DOHH2 (cell line): ENCODE measurements around the gene HEATR5A.

Experiments
- H3F3A ChIP-seq: fragments of 200-600 bp; sonication (generic), shearing (Covaris generic); 2 replicates; pipeline ENCODE4 v1.6.0; 2016; ENCODE audit warnings: antibody characterized with exemption, mild to moderate bottlenecking; ENCODE audit not compliant: control insufficient read depth, insufficient read depth
- H3K27ac ChIP-seq: fragments of 200-600 bp; sonication (generic); 2 replicates; pipeline ENCODE4 v1.5.1; 2014; ENCODE audit warnings: low read depth, mild to moderate bottlenecking, low read length, moderate library complexity
- H3K27me3 ChIP-seq: fragments of 200-600 bp; sonication (generic); 2 replicates; pipeline ENCODE4 v1.6.1; 2014; ENCODE audit warnings: mild to moderate bottlenecking, low read length, mixed read lengths; ENCODE audit not compliant: control insufficient read depth
- H3K36me3 ChIP-seq: fragments of 200-600 bp; sonication (generic); 2 replicates; pipeline ENCODE4 v1.6.1; 2014; ENCODE audit warnings: mild to moderate bottlenecking, low read length, moderate library complexity, mixed read lengths; ENCODE audit not compliant: control insufficient read depth
- H3K4me1 ChIP-seq: fragments of 200-600 bp; sonication (generic); 2 replicates; pipeline ENCODE4 v1.6.1; 2014; ENCODE audit warnings: mild to moderate bottlenecking, low read length, mixed read lengths; ENCODE audit not compliant: control insufficient read depth
- H3K4me2 ChIP-seq: fragments of 200-600 bp; sonication (generic); 2 replicates; pipeline ENCODE4 v1.6.0; 2014; ENCODE audit warnings: mild to moderate bottlenecking, low read length, moderate library complexity
- H3K4me3 ChIP-seq: fragments of 200-600 bp; sonication (generic); 2 replicates; pipeline ENCODE4 v1.5.1; 2014; ENCODE audit warnings: mild to moderate bottlenecking, low read length, mixed read lengths
- H3K79me2 ChIP-seq: fragments of 200-600 bp; sonication (generic); 2 replicates; pipeline ENCODE4 v1.6.1; 2014; ENCODE audit warnings: mild to moderate bottlenecking, low read length, mixed read lengths; ENCODE audit not compliant: control insufficient read depth
- H3K9me2 ChIP-seq: fragments of 200-600 bp; sonication (generic); replicated peaks from 2 replicates; pipeline ENCODE4 v1.6.1; 2014; ENCODE audit warnings: mild to moderate bottlenecking, low read length, mixed read lengths; ENCODE audit not compliant: control insufficient read depth
- H3K9me3 ChIP-seq: fragments of 200-600 bp; sonication (generic); 2 replicates; pipeline ENCODE4 v1.6.1; 2014; ENCODE audit warnings: antibody characterized with exemption, low read length, mixed read lengths; ENCODE audit not compliant: control insufficient read depth, insufficient read depth
- H4K20me1 ChIP-seq: fragments of 200-600 bp; sonication (generic); 2 replicates; pipeline ENCODE4 v1.6.0; 2014; ENCODE audit warnings: low read depth, mild to moderate bottlenecking, antibody characterized with exemption, low read length, moderate library complexity; ENCODE audit not compliant: control insufficient read depth, insufficient read depth
- EZH2phosphoT487 ChIP-seq: fragments of 200-600 bp; sonication (generic); IDR thresholded peaks from 2 replicates; pipeline ENCODE4 v1.6.1; 2017; ENCODE audit warnings: borderline replicate concordance, mild to moderate bottlenecking, antibody characterized with exemption, low read length, moderate library complexity, mixed read lengths
- TF ChIP-seq, protein P1 (sequence below): fragments of 200-600 bp; sonication (generic); IDR thresholded peaks from one replicate; pipeline ENCODE4 v1.5.1; 2014; ENCODE audit warnings: antibody characterized with exemption, mild to moderate bottlenecking, low read depth, low read length; ENCODE audit not compliant: poor library complexity, severe bottlenecking

Gene HEATR5A

DNA sequence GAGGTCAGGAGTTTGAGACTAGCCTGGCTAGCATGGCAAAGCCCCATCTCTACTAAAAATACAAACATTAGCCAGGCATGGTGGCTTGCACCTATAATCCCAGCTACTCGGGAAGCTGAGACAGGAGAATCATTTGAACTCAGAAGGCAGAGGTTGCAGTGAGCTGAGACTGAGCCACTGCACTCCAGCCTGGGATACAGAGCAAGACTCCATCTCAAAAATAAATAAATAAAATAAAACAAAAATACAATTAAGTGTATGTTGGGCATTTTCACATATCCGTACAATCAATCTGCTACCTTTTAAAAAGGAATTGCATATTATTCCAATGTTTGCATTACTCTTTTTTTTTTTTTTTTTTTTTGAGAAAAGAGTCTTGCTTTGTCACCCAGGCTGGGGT, 165.1 kb downstream of the HEATR5A start:
- H3K4me1 ChIP-seq = no peaks in the 10 kb centered on the region
- no peaks in the 10 kb centered on the region for H3K9me2 ChIP-seq
- no peaks in the 10 kb centered on the region for H3K36me3 ChIP-seq
- H3K79me2 ChIP-seq = no peaks in the 10 kb centered on the region
- no peak overlapping the region for H3K4me2 ChIP-seq
- H3F3A ChIP-seq = no peaks in the 10 kb centered on the region
- no peak overlapping the region for H3K27ac ChIP-seq
- H3K27me3 ChIP-seq = no peaks in the 10 kb centered on the region
- H3K9me3 ChIP-seq = no peaks in the 10 kb centered on the region
- no peak for TF ChIP-seq EZH2phosphoT487
- TF ChIP-seq, protein P1, sequence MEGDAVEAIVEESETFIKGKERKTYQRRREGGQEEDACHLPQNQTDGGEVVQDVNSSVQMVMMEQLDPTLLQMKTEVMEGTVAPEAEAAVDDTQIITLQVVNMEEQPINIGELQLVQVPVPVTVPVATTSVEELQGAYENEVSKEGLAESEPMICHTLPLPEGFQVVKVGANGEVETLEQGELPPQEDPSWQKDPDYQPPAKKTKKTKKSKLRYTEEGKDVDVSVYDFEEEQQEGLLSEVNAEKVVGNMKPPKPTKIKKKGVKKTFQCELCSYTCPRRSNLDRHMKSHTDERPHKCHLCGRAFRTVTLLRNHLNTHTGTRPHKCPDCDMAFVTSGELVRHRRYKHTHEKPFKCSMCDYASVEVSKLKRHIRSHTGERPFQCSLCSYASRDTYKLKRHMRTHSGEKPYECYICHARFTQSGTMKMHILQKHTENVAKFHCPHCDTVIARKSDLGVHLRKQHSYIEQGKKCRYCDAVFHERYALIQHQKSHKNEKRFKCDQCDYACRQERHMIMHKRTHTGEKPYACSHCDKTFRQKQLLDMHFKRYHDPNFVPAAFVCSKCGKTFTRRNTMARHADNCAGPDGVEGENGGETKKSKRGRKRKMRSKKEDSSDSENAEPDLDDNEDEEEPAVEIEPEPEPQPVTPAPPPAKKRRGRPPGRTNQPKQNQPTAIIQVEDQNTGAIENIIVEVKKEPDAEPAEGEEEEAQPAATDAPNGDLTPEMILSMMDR = no peak
- no peak overlapping the region for H3K4me3 ChIP-seq
- no peaks in the 10 kb centered on the region for H4K20me1 ChIP-seq

DNA sequence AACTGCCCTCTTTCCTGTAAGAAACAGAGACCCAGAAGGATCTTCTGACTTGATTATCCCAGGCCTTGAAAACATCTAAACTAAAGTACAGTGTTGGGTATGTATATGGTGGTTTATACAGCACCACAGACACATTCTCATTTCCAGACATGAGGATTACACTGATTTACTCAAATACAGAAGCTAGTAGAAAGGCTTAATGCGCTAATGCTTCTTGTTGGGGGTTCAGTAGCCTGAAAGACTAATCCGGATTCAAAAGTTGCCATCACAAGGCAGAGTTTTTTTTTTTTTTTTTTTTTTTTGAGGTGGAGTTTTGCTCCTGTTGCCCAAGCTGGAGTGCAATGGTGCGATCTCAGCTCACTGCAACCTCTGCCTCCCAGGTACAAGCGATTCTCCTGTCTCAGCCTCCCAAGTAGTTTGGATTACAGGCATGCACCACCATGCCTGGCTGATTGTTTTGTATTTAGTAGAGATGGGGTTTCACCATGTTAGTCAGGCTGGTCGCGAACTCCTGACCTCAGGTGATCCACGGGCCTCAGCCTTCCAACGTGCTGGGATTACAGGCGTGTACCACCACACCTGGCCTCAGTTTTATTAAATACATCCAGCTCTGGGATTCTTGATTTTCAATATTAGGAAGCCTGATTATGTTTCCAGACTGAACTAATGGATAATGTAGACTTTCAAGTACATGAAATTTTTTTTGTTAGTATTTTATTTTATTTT, 166.4 kb downstream of the HEATR5A start:
- no peaks in the 10 kb centered on the region for H3K9me2 ChIP-seq
- H3K27ac ChIP-seq = no peak overlapping the region
- no peak overlapping the region for H3K4me3 ChIP-seq
- H3K9me3 ChIP-seq = no peaks in the 10 kb centered on the region
- H3F3A ChIP-seq = no peaks in the 10 kb centered on the region
- no peaks in the 10 kb centered on the region for H4K20me1 ChIP-seq
- H3K79me2 ChIP-seq = no peaks in the 10 kb centered on the region
- no peaks in the 10 kb centered on the region for H3K36me3 ChIP-seq
- no peaks in the 10 kb centered on the region for H3K27me3 ChIP-seq
- H3K4me2 ChIP-seq = no peak overlapping the region
- no peaks in the 10 kb centered on the region for H3K4me1 ChIP-seq
- TF ChIP-seq EZH2phosphoT487 = no peak
- TF ChIP-seq, protein P1 = no peak

DNA sequence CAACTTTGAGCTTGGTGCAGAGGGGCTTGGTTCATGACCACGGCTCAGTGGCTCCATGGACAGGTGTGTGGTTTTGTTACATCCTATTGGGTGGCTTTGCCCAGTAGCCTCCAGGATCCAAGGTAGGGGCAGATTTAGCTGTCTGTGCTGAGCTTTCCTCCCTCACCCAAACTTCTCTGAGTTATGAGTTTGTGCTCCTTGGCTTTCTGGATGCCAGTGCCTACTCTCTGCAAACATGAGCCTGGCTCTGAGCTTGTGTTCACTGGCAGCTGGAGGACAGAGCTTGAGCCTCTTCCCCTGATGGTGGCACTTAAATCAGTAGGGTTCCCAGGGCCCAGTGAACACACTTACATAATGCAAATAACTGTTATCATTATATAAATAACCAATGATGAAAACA, 167.5 kb downstream of the HEATR5A start:
- Histone ChIP-seq H3K9me3 (no peaks in the 10 kb centered on the region), H3K27me3 (no peaks in the 10 kb centered on the region), H3K4me1 (no peaks in the 10 kb centered on the region), H3K36me3 (no peaks in the 10 kb centered on the region), H3K79me2 (no peaks in the 10 kb centered on the region), H3K4me2 (no peak overlapping the region), H3K27ac (no peak overlapping the region), H3F3A (no peaks in the 10 kb centered on the region), H4K20me1 (no peaks in the 10 kb centered on the region), H3K4me3 (no peak overlapping the region), H3K9me2 (no peaks in the 10 kb centered on the region)
- TF ChIP-seq, protein P1 = no peak
- TF ChIP-seq EZH2phosphoT487 = no peak
